DND-41 (cell line): ENCODE data around the gene FAM107B.

Experiments
- EZH2 ChIP-seq: IDR thresholded peaks from 3 replicates; pipeline ENCODE4 v1.6.1; 2012; ENCODE audit warnings: borderline replicate concordance, low read depth, mild to moderate bottlenecking, moderate library complexity, low read length, inconsistent platforms; ENCODE audit not compliant: severe bottlenecking
- TF ChIP-seq, protein P1 (sequence below): IDR thresholded peaks from 2 replicates; pipeline ENCODE4 v1.5.1; 2012; ENCODE audit warnings: borderline replicate concordance, low read length, moderate library complexity, mild to moderate bottlenecking; ENCODE audit not compliant: poor library complexity, severe bottlenecking; ENCODE audit errors: extremely low read depth

DNA sequence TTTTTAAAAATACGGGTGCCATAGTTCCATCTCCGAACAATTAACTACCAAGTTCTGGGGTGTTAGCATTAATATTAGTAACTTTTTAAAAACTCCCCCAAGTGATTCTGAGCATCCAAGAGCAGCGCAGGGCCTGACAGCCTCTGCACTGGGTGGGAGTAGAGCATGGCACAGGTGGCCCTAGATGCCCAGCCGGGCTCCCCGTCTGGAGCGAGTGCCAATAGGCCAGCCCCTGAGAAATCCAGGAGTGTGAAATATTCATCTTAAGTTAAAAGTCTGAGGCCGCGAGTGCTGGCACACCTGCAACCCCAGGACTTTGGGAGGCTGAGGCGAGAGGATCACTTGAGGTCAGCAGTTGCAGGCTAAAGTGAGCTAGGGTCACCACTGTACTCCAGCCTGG, 16.2 kb downstream of the FAM107B start:
- TF ChIP-seq, protein P1, sequence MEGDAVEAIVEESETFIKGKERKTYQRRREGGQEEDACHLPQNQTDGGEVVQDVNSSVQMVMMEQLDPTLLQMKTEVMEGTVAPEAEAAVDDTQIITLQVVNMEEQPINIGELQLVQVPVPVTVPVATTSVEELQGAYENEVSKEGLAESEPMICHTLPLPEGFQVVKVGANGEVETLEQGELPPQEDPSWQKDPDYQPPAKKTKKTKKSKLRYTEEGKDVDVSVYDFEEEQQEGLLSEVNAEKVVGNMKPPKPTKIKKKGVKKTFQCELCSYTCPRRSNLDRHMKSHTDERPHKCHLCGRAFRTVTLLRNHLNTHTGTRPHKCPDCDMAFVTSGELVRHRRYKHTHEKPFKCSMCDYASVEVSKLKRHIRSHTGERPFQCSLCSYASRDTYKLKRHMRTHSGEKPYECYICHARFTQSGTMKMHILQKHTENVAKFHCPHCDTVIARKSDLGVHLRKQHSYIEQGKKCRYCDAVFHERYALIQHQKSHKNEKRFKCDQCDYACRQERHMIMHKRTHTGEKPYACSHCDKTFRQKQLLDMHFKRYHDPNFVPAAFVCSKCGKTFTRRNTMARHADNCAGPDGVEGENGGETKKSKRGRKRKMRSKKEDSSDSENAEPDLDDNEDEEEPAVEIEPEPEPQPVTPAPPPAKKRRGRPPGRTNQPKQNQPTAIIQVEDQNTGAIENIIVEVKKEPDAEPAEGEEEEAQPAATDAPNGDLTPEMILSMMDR = no peak
- TF ChIP-seq EZH2 = no peak
